Measurements from ENCODE around the gene DESI1.

DESI1 gene

GRCh38 chr22:41557401-41558240 lies 63.2 kb downstream of the DESI1 start:
- TF ChIP-seq POLR2AphosphoS5 (IDR thresholded peaks at IDR 0.05; ENCODE audit: borderline replicate concordance, low read depth, low read length) (no peak), EZH2 (IDR thresholded peaks at IDR 0.05) (no peak), FOXP2 (optimal IDR thresholded peaks at IDR 0.05; ENCODE audit: control extremely low read depth, extremely low read length, insufficient read depth) (no peak)
- no peak overlapping the region for H3K9ac ChIP-seq (ENCODE audit: insufficient read length)
- no peaks in the 10 kb centered on the region for H3K36me3 ChIP-seq (ENCODE audit: insufficient read depth, low read length)
- H3K27ac ChIP-seq, result no peak overlapping the region
- DNase-seq (ENCODE audit: low read depth, low spot score), result no peak
- H3K9me3 ChIP-seq (ENCODE audit: low read depth, low read length), result no peaks in the 10 kb centered on the region
- no peak overlapping the region for H3K4me3 ChIP-seq

DNA sequence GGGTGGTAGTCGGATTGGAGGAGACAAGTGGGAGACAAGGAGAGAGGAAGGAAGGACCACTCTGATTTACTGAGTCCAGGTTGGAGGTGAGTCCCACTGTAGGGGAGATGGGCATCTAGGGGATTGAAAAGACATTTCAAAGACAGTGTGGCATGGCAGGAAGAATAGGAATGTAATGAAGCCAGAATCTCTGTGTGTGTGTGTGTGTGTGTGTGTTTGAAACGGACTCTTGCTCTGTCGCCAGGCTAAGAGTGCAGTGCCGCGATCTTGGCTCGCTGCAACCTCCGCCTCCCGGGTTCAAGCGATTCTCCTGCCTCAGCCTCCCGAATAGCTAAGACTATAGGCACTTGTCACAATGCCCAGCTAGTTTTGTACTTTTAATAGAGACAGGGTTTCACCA lies 64.3 kb downstream of the DESI1 start:
- H3K36me3 ChIP-seq (ENCODE audit: insufficient read depth, low read length), result no peaks in the 10 kb centered on the region
- no peak overlapping the region for H3K27ac ChIP-seq

DNA sequence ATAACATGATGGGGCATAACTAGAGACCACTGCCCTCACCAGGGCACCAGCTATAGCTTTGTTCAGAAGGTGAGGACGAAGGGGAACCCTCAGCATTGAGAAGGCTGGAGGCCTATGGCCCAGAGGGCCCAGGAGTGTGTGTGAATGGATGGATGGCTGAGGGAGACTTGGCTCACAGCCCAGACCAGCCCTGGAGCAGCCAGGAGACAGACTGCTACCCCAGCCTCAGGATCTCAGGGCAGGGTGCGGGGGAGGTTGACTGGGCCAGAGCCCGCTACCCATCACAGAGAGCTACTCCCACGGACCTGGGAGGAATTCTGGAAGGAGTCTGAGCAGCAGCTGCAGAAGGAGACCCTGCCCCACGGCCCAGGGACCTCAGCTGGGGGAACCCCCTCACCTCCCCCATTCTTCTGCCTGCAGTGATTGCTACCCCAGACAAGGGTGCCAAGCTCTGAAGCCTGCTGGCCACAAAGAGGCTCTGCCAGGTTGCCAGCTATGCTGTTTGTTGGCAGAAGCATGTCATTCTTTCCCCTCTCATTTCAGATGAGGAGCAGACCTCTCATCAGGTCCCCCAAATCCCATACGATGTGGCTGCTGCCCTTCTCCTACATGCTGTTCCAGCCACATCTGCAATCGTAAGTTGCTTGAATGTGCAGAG lies 65.4 kb downstream of the DESI1 start:
- H3K27ac ChIP-seq, result no peak overlapping the region
- H3K9me3 ChIP-seq (ENCODE audit: low read depth, low read length), result no peaks in the 10 kb centered on the region
- no peak for DNase-seq (ENCODE audit: low read depth, low spot score)
- no peak for TF ChIP-seq FOXP2 (optimal IDR thresholded peaks at IDR 0.05; ENCODE audit: control extremely low read depth, extremely low read length, insufficient read depth)
- no peak for TF ChIP-seq EZH2 (IDR thresholded peaks at IDR 0.05)
- no peak for TF ChIP-seq POLR2AphosphoS5 (IDR thresholded peaks at IDR 0.05; ENCODE audit: borderline replicate concordance, low read depth, low read length)
- no peaks in the 10 kb centered on the region for H3K36me3 ChIP-seq (ENCODE audit: insufficient read depth, low read length)
- H3K9ac ChIP-seq (ENCODE audit: insufficient read length), result no peak overlapping the region
- H3K4me3 ChIP-seq, result no peak overlapping the region

More for the DNA sequence above, 64.3 kb downstream of the DESI1 start:
- no peak for TF ChIP-seq EZH2 (IDR thresholded peaks at IDR 0.05)
- no peak for TF ChIP-seq FOXP2 (optimal IDR thresholded peaks at IDR 0.05; ENCODE audit: control extremely low read depth, extremely low read length, insufficient read depth)
- TF ChIP-seq POLR2AphosphoS5 (IDR thresholded peaks at IDR 0.05; ENCODE audit: borderline replicate concordance, low read depth, low read length), result no peak
- DNase-seq (ENCODE audit: low read depth, low spot score), result no peak
- no peak overlapping the region for H3K4me3 ChIP-seq
- H3K9ac ChIP-seq (ENCODE audit: insufficient read length), result no peak overlapping the region
- H3K9me3 ChIP-seq (ENCODE audit: low read depth, low read length), result no peaks in the 10 kb centered on the region

DNA sequence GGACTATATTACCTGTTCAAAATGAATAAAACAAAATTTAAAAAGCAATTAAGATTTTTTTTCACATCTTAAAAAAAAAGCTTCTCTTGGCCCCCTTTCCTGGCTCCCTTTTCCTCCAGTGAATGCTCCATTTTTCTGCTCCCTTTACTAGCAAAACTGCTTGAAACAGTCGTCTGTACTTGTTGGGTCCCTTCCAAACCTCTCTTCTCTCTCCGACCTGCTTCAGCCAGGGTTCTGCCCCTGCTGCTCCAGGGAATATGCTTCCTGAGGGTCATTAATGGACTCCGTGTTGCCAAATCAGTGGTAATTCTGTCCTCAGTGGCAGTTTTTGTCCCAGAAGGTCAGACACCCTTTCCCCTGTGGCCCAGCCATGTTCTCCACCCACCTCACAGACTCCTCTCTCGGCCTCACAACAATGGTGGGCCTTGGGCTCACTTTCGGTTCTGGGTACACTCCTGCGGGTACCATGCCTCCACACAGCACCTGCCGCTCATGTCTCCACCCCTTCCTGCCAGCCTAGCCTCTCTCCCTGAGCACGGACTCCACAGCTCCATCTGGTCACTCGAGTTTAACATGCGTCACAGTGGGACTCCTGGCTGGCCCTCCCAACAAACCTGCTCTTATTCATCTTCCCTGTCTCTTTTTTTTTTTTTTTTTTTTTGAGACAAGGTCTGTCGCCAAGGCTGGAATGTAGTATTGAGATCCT lies 68.8 kb downstream of the DESI1 start:
- Histone ChIP-seq H3K4me3 (no peak overlapping the region), H3K9ac (ENCODE audit: insufficient read length) (no peak overlapping the region), H3K27ac (no peak overlapping the region), H3K36me3 (ENCODE audit: insufficient read depth, low read length) (no peaks in the 10 kb centered on the region), H3K9me3 (ENCODE audit: low read depth, low read length) (no peaks in the 10 kb centered on the region)
- no peak for DNase-seq (ENCODE audit: low read depth, low spot score)
- TF ChIP-seq EZH2 (IDR thresholded peaks at IDR 0.05) (no peak), POLR2AphosphoS5 (IDR thresholded peaks at IDR 0.05; ENCODE audit: borderline replicate concordance, low read depth, low read length) (no peak), FOXP2 (optimal IDR thresholded peaks at IDR 0.05; ENCODE audit: control extremely low read depth, extremely low read length, insufficient read depth) (no peak)

DNA sequence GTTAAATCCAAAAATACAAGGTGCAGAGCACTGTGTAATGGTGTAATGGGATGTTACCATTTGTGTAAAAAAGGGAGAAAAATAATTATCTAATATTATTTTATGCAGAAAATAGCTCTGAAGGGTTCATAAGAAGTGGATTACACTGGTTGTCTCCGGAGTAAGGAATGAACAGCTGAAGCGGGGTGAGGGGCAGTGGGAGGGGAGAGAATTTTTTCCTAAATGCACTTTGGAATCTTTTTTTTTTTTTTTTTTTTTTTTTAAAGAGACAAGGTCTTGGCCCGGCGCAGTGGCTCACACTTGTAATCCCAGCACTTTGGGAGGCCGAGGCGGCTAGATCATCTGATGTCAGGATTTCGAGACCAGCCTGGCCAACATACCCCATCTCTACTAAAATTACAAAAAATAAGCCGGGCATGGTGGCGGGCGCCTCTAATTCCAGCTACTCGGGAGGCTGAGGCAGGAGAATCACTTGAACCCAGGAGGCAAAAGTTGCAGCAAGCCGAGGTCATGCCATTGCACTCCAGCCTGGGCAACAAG lies 69.8 kb downstream of the DESI1 start:
- no peak overlapping the region for H3K9ac ChIP-seq (ENCODE audit: insufficient read length)
- H3K9me3 ChIP-seq (ENCODE audit: low read depth, low read length), result no peaks in the 10 kb centered on the region
- no peak overlapping the region for H3K4me3 ChIP-seq
- no peaks in the 10 kb centered on the region for H3K36me3 ChIP-seq (ENCODE audit: insufficient read depth, low read length)
- TF ChIP-seq POLR2AphosphoS5 (IDR thresholded peaks at IDR 0.05; ENCODE audit: borderline replicate concordance, low read depth, low read length), result no peak
- TF ChIP-seq FOXP2 (optimal IDR thresholded peaks at IDR 0.05; ENCODE audit: control extremely low read depth, extremely low read length, insufficient read depth), result no peak
- TF ChIP-seq EZH2 (IDR thresholded peaks at IDR 0.05), result no peak
- no peak for DNase-seq (ENCODE audit: low read depth, low spot score)
- H3K27ac ChIP-seq, result no peak overlapping the region

DNA sequence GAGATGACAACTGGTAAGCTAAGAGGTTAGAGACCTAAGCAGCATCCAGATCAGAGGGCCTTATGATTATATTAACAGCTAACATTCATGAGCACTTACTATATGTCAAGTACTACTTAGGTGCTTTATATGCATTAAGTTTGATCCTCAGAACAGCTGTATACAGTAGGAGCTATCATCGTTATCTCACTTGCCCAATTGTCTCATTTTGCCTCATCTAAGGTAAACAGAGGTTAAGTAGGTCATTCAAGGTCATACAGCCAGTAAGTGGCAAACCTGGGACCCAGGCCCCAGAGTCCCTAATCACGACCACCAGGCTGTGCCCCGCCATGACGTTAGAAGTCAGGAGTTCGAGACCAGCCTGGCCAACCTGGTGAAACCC lies 72.0 kb downstream of the DESI1 start:
- no peak for DNase-seq (ENCODE audit: low read depth, low spot score)
- TF ChIP-seq FOXP2 (optimal IDR thresholded peaks at IDR 0.05; ENCODE audit: control extremely low read depth, extremely low read length, insufficient read depth) (no peak), EZH2 (IDR thresholded peaks at IDR 0.05) (no peak), POLR2AphosphoS5 (IDR thresholded peaks at IDR 0.05; ENCODE audit: borderline replicate concordance, low read depth, low read length) (no peak)
- Histone ChIP-seq H3K36me3 (ENCODE audit: insufficient read depth, low read length) (no peaks in the 10 kb centered on the region), H3K9ac (ENCODE audit: insufficient read length) (no peak overlapping the region), H3K4me3 (no peak overlapping the region), H3K27ac (no peak overlapping the region), H3K9me3 (ENCODE audit: low read depth, low read length) (no peaks in the 10 kb centered on the region)
